Measurements from ENCODE around the gene BMERB1. TPM values are rescaled to one million over a fixed set of nuclear protein-coding genes. Genes with fewer than 3 reads are reported as not detected.

BMERB1 gene
- total RNA-seq, 1 experiment from 2014 or later = 80.0 TPM

GRCh38 chr16:15610369-15610871 lies 176.0 kb downstream of the BMERB1 start:
- ATAC-seq = no peak
- Histone ChIP-seq H3K36me3 (ENCODE audit: control insufficient read depth, insufficient read depth, low read length) (peaks cover 16% of the 10 kb centered on the region), H3K9me3 (ENCODE audit: control insufficient read depth, insufficient read depth, low read depth, low read length) (no peaks in the 10 kb centered on the region), H3K27me3 (ENCODE audit: control insufficient read depth, insufficient read depth, low read length) (no peaks in the 10 kb centered on the region), H3K27ac (ENCODE audit: low read length) (no peak overlapping the region; the same call in 1 of the 2 replicates), H3K4me3 (ENCODE audit: low read depth in 2 of 2, low read length in 2 of 2) (no peak overlapping the region), H3K4me1 (ENCODE audit: control insufficient read depth, insufficient read depth, low read length) (no peaks in the 10 kb centered on the region; the same call in 1 of the 2 replicates)
- in situ Hi-C loops (cut with HindIII; ENCODE audit: low pct_unique_long_range_greater_than_20kb, low sequenced_read_pairs) = no loop called here
- POLR2A ChIA-PET = no interaction called here
- intact Hi-C loops (cut with micrococcal nuclease; ENCODE audit: unreplicated experiment) = no loop called here
- CTCF ChIA-PET = no interaction called here
- BruUV-seq (replicated peaks) = no TSS peak
- no peak for DNase-seq (ENCODE audit: low read depth, low spot score)
- TF ChIP-seq POLR2AphosphoS5 (IDR thresholded peaks at IDR 0.05; ENCODE audit: low read depth, low read length) (no peak), SIN3A (IDR thresholded peaks at IDR 0.05; ENCODE audit: borderline replicate concordance, insufficient read depth, low read depth, low read length) (no peak), REST (IDR thresholded peaks at IDR 0.05; ENCODE audit: insufficient read depth in 1 of 2, low read depth in 2 of 2, low read length in 1 of 2) (no peak), TCF7L2 (IDR thresholded peaks at IDR 0.05; ENCODE audit: low read depth, low read length) (no peak), CTCF (IDR thresholded peaks at IDR 0.05) (no peak)

- no peak for ATAC-seq
- H3K27ac ChIP-seq (ENCODE audit: low read length) = no peak overlapping the region
- TF ChIP-seq POLR2AphosphoS5 (IDR thresholded peaks at IDR 0.05; ENCODE audit: low read depth, low read length) (no peak), SIN3A (IDR thresholded peaks at IDR 0.05; ENCODE audit: borderline replicate concordance, insufficient read depth, low read depth, low read length) (no peak), CTCF (IDR thresholded peaks at IDR 0.05) (no peak), REST (IDR thresholded peaks at IDR 0.05; ENCODE audit: insufficient read depth in 1 of 2, low read depth in 2 of 2, low read length in 1 of 2) (no peak), TCF7L2 (IDR thresholded peaks at IDR 0.05; ENCODE audit: low read depth, low read length) (no peak)
- in situ Hi-C loops (cut with HindIII; ENCODE audit: low pct_unique_long_range_greater_than_20kb, low sequenced_read_pairs) (no loop called here), intact Hi-C loops (cut with micrococcal nuclease; ENCODE audit: unreplicated experiment) (no loop called here)
- ChIA-PET CTCF (no interaction called here), POLR2A (interaction anchor here (0.6 kb wide), 1 partner anchor 15 kb away, joined by 3 read pairs; no protein-coding TSS in a partner anchor)
- no peaks in the 10 kb centered on the region for H3K9me3 ChIP-seq (ENCODE audit: control insufficient read depth, insufficient read depth, low read depth, low read length)
- H3K36me3 ChIP-seq (ENCODE audit: control insufficient read depth, insufficient read depth, low read length) = peaks cover 18% of the 10 kb centered on the region
- no peak overlapping the region for H3K4me3 ChIP-seq (ENCODE audit: low read depth in 2 of 2, low read length in 2 of 2)
- no peak for DNase-seq (ENCODE audit: low read depth, low spot score)
- BruUV-seq (replicated peaks) = no TSS peak
- no peaks in the 10 kb centered on the region; the same call in 1 of the 2 replicates for H3K4me1 ChIP-seq (ENCODE audit: control insufficient read depth, insufficient read depth, low read length)
- H3K27me3 ChIP-seq (ENCODE audit: control insufficient read depth, insufficient read depth, low read length) = no peaks in the 10 kb centered on the region
Observed at GRCh38 chr16:15611610-15612009, 177.2 kb downstream of the BMERB1 start.
